NT2/D1 (cell line): ENCODE data around the gene MPV17.

Source experiments
- SUZ12 ChIP-seq: IDR thresholded peaks from 2 replicates; pipeline ENCODE4 v1.6.1; 2011; ENCODE audit not compliant: insufficient read length, insufficient read depth; ENCODE audit errors: extremely low read depth
- YY1 ChIP-seq: IDR thresholded peaks from 2 replicates; pipeline ENCODE4 v1.6.1; 2011; ENCODE audit not compliant: insufficient read length, insufficient read depth

- TF ChIP-seq YY1 = no peak
- TF ChIP-seq SUZ12 = no peak
These were observed 40.0 kb upstream of the MPV17 start for GRCh38 chr2:27362678-27363420.
